PC-3 (cell line): ENCODE results near the gene CTNND2.

Source experiments
- CTCF ChIP-seq: fragments of 300-600 bp; sonication (generic); conservative IDR thresholded peaks from 2 replicates; pipeline ENCODE4 v1.5.1; 2017; ENCODE audit warnings: antibody characterized with exemption, low read depth, mild to moderate bottlenecking, low read length
- EZH2 ChIP-seq: fragments of 300-600 bp; sonication (generic); IDR thresholded peaks from one replicate; pipeline ENCODE4 v1.6.1; 2017; ENCODE audit warnings: antibody characterized with exemption, mild to moderate bottlenecking, low read length; ENCODE audit not compliant: unreplicated experiment
- EZH2phosphoT487 ChIP-seq: fragments of 300-600 bp; sonication (generic); IDR thresholded peaks from 2 replicates; pipeline ENCODE4 v1.6.1; 2018; ENCODE audit warnings: mild to moderate bottlenecking, antibody characterized with exemption, low read length, borderline replicate concordance

- TF ChIP-seq CTCF = no peak
- TF ChIP-seq EZH2phosphoT487 = no peak
- TF ChIP-seq EZH2 = no peak
Observed at GRCh38 chr5:11227064-11227463, 677.2 kb downstream of the CTNND2 start.
